Left lobe of liver (tissue), 2 donors: Measurements from ENCODE around the gene TM2D3. TPM values are rescaled to one million over a fixed set of nuclear protein-coding genes. Genes with fewer than 3 reads are reported as not detected.

ENCODE experiments used
- ATAC-seq: fragments of 200-7000 bp; cut with Tn5 transposase; one replicate; pipeline ENCODE4 v1.9.1; 2020; ENCODE audit warnings: mild to moderate bottlenecking, moderate library complexity
- DNase-seq: peaks from one replicate; pipeline ENCODE4 v3.0.0-alpha.2; 2020; ENCODE audit warnings: low spot score
- total RNA-seq: library from RNA; stranded (reverse); gene quantifications from one replicate; pipeline ENCODE4 v1.2.1, GENCODE V29; 2021
- donor health status: DM: no; HTN: no; CAD: no; lungs with moderate emphysema.
- donor health status: DM: no; HTN: yes; CAD: no.

TM2D3 gene
- total RNA-seq: 30.4 TPM

GRCh38 chr15:101652098-101652785 is at the start of gene TM2D3:
TM2D3 (minus strand) TSS chr15:101652381; CDS start chr15:101652361, 20 bp downstream.
- DNase-seq (peak; percentile 93), ATAC-seq (peak; percentile 93)

GRCh38 chr15:101698314-101698713 is 46.1 kb upstream of the TM2D3 start:
- DNase-seq (no peak), ATAC-seq (no peak)

GRCh38 chr15:101697488-101697887 is 45.3 kb upstream of the TM2D3 start:
- DNase-seq (no peak), ATAC-seq (no peak)

DNA sequence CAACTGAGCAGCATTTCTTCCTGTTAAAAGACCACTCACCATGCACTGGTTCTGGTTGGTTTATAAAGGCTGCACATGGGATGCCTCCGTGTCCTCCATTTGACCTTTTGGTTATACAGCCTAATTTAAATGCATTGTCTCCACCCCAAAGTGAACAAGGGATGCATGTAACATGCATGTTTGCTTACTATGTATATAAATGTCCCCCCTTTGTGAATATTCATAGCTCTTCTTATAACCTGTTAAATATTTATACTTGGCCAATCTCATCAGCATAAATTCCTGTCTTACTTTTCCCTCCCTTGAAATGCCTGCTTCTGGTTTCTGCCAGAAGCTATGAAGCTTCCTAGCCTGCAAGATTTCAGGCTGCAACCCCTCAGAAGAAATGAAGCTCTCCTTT is 44.6 kb upstream of the TM2D3 start:
- ATAC-seq (no peak), DNase-seq (no peak)

DNA sequence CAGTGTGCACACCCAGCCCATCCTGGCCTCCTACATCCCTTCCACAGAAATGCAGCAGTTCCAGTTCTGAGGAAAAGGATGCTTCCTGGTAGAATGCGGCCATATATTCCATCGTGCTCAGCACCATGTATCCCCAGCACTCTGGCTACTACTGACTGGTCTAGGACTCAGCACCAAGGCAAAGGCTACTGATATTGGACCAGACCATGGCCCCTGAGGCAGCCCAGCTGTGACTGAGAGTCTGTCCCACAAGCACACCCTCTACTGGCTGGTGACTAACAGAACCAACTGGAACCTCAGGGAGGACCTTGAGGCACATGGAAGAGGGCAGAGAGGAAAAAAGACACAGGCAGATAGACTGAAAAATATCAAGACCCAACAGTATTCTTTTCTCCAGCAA is 42.1 kb upstream of the TM2D3 start:
- no peak for DNase-seq
- no peak for ATAC-seq

DNA sequence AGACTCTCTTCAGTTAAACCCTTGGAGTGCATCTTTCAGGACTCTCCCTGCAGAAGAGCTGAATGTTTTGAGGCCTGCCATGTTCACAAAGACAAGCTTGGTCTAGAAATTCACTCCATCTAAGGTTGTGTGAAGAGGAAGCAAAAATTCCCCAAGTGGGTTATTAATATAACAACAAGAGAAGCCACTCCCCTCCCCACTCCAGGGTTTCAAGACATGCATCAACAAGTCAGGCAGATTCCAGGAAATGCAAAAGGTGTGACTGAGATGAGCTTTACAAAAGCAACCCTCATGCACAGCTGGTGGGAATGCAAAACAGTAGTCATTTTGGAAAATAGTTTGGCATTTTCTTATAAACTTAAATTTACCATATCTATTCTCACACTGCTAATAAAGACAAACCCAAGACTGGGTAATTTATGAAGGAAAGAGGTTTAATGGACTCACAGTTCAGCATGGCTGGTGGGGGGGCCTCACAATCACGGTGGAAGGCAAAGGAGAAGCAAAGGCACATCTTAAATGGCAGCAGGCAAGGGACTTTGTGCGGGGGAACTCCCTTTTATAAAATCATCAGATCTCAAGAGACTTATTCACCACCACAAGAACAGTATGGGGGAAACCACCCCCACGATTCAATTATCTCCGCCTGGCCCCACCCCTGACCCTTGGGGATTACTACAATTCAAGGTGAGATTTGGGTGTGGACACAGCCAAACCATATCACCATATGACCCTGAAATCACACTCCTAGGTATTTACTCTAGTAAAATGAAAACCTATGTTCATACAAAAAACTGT is 40.8 kb upstream of the TM2D3 start:
- no peak for ATAC-seq
- DNase-seq: no peak

GRCh38 chr15:101689901-101690300 is 37.7 kb upstream of the TM2D3 start:
- DNase-seq (no peak), ATAC-seq (no peak)

GRCh38 chr15:101686718-101687117 is 34.5 kb upstream of the TM2D3 start:
- DNase-seq (no peak), ATAC-seq (no peak)

GRCh38 chr15:101684877-101685276 is 32.7 kb upstream of the TM2D3 start:
- DNase-seq (no peak), ATAC-seq (no peak)

DNA sequence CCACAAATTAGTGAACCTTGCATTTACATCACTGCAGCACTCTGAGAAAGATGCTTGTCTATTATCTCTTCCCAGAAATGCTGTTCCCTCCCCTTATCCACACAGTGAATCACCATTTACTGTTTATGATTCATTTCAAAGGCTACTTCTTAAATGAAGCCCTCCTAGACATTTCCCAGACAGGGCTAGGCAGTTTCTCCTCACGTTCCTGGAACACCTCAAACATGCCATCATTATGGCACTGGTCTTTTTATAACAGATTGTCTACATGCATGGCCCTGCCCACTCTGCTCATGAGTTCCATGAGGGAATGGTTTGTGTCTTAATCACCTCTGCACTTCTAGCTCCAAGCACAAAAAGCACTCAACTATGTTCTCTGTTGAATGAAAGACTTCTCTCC is 32.2 kb upstream of the TM2D3 start:
- ATAC-seq (no peak), DNase-seq (no peak)

- DNase-seq (no peak), ATAC-seq (no peak)
Measured at GRCh38 chr15:101679806-101680205, 27.6 kb upstream of the TM2D3 start.

DNA sequence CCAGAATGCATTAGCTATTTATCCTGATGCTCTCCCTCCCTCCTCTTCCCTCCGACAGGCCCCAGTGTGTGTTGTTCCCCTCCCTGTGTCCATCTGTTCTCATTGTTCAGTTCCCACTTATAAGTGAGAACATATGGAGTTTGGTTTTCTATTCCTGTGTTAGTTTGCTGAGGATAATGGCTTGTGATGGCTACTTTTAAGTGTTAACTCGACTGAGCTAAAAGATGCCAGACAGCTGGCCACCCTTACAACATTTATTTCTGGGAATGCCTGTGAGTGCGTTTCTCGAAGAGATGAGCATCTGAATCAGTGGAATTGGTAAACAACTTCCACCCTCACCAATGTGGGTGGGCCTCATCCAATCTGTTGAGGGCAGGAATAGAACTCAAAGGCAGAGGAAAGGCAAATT is 24.7 kb upstream of the TM2D3 start:
- no peak for ATAC-seq
- DNase-seq: no peak

DNA sequence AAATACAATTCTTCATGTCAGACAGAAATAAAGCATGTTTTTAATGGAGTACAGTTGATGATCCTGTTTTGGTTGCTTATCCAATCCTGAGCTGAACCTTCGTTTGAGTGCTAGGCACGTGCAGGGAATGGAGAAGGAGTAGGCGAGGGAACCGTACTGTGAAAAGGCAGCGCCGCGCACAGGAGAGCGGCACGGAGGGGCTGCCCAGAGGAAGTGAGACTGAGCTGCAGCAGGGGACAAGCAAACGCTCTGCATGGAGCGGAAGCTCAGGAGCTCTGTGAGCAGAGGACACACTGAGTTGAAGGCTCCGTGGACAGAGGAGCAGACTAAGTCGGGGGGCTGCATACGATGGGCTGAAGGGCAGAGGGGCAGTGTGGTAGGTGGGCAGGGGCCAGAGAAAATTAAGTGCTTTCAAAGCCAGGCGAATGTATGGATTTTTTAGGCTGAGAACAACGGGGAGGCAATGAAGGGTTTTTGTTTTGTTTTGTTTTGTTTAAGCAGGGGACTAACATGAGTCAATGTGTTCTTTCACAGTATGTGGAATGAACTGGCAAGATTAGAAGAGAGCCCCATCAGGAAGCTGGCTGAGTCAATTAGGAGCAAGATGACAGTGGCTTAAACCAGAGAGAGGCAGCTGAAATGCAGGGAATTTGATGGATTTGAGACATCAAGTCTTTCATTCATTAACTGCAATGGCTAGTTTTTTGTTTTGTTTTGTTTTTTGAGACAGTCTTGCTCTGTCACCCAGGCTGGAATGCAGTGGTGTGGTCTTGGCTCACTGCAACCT is 23.8 kb upstream of the TM2D3 start:
- no peak for ATAC-seq
- no peak for DNase-seq

GRCh38 chr15:101675015-101675414 is 22.8 kb upstream of the TM2D3 start:
- ATAC-seq (no peak), DNase-seq (no peak)

DNA sequence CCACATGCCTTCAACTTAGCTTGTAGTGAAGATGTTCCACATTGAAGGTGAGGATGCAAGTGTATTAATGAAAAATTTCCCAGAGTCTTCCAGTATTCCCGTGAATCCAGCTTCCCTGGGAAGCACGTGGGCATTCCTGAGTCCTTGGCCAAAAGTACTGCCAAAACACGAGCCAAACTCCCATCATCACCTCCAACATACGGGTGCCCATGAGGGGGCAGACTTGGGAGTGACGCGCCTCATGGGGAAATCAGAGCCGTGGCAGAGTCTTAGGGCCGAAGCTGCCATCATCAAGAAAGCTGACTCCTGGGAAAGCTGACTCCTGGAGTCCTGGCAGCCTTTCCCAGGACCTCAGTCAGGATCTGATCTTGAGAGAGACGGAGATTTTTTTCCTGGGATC is 20.1 kb upstream of the TM2D3 start:
- ATAC-seq (no peak), DNase-seq (no peak)

DNA sequence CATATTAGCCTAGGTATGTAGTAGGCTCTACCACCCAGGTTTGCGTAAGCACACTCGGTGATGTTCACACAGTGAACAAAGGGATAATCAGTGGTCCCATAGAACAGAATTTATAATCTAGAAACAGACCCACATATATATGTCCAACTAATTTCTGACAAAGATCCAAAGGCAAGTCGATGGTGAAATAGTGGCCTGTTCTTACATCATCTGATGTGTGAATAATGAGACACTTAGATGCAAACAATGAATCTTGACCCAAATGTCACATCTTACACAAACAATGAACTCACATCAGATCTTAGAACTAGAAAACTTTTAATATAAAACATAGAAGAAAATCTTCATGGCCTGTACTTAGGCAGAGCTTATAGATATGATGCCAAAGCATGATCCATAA is 17.6 kb upstream of the TM2D3 start:
- DNase-seq (no peak), ATAC-seq (no peak)

GRCh38 chr15:101667881-101668280 is 15.7 kb upstream of the TM2D3 start:
- no peak for DNase-seq
- ATAC-seq: no peak

- DNase-seq (no peak), ATAC-seq (peak; percentile 54)
Measured at GRCh38 chr15:101664303-101664913, 12.2 kb upstream of the TM2D3 start.

GRCh38 chr15:101662203-101662602 is 10.0 kb upstream of the TM2D3 start:
- no peak for DNase-seq
- no peak for ATAC-seq

GRCh38 chr15:101660005-101660404 is 7.8 kb upstream of the TM2D3 start:
- DNase-seq (no peak), ATAC-seq (no peak)
